ENCODE measurements around the gene CEP162. TPM values are rescaled to one million over a fixed set of nuclear protein-coding genes. Genes with fewer than 3 reads are reported as not detected.

CEP162 gene
- total RNA-seq, 1 experiment from 2014 or later, result 7.9 TPM

- DNase-seq (ENCODE audit: low spot score) (no peak), ATAC-seq (no peak)
- Mint-ChIP-seq H3K27me3 (ENCODE audit: low read depth) (no peaks in the 10 kb centered on the region), H3K9me3 (no peaks in the 10 kb centered on the region), H3K4me3 (no peak overlapping the region), H3K4me1 (peaks cover 10% of the 10 kb centered on the region), H3K36me3 (no peaks in the 10 kb centered on the region), H3K27ac (no peak overlapping the region)
- CTCF ChIA-PET, result no interaction called here
- no peak for TF ChIP-seq TEAD1 (CRISPR knock-in tag; IDR thresholded peaks at IDR 0.05)
- TF ChIP-seq, protein P1, sequence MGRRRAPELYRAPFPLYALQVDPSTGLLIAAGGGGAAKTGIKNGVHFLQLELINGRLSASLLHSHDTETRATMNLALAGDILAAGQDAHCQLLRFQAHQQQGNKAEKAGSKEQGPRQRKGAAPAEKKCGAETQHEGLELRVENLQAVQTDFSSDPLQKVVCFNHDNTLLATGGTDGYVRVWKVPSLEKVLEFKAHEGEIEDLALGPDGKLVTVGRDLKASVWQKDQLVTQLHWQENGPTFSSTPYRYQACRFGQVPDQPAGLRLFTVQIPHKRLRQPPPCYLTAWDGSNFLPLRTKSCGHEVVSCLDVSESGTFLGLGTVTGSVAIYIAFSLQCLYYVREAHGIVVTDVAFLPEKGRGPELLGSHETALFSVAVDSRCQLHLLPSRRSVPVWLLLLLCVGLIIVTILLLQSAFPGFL (CRISPR knock-in tag; IDR thresholded peaks at IDR 0.05; ENCODE audit: borderline replicate concordance), result no peak
- POLR2A ChIA-PET, result no interaction called here
Measured at GRCh38 chr6:84255641-84256040, 28.2 kb upstream of the CEP162 start.

- Mint-ChIP-seq H3K9me3 (no peaks in the 10 kb centered on the region), H3K4me3 (no peak overlapping the region), H3K27ac (no peak overlapping the region), H3K36me3 (no peaks in the 10 kb centered on the region), H3K4me1 (peaks cover 3% of the 10 kb centered on the region), H3K27me3 (ENCODE audit: low read depth) (no peaks in the 10 kb centered on the region)
- ChIA-PET CTCF (no interaction called here), POLR2A (no interaction called here)
- DNase-seq (ENCODE audit: low spot score), result no peak
- TF ChIP-seq KAT7 (CRISPR knock-in tag; IDR thresholded peaks at IDR 0.05; ENCODE audit: borderline replicate concordance) (no peak), ZNF396 (CRISPR knock-in tag; IDR thresholded peaks at IDR 0.05; ENCODE audit: borderline replicate concordance) (no peak), SP1 (CRISPR knock-in tag; conservative IDR thresholded peaks at IDR 0.05) (no peak), ZNF317 (CRISPR knock-in tag; IDR thresholded peaks at IDR 0.05; ENCODE audit: borderline replicate concordance, low read depth) (no peak), TP53 (CRISPR knock-in tag; IDR thresholded peaks at IDR 0.05) (no peak), RORB (CRISPR knock-in tag; IDR thresholded peaks at IDR 0.05) (no peak), ATF6 (CRISPR knock-in tag; IDR thresholded peaks at IDR 0.05) (no peak), GTF2I (CRISPR knock-in tag; conservative IDR thresholded peaks at IDR 0.05) (no peak), AFF4 (CRISPR knock-in tag; IDR thresholded peaks at IDR 0.05; ENCODE audit: borderline replicate concordance) (no peak), SOX15 (CRISPR knock-in tag; IDR thresholded peaks at IDR 0.05) (no peak), OVOL2 (CRISPR knock-in tag; IDR thresholded peaks at IDR 0.05; ENCODE audit: borderline replicate concordance) (no peak), HMGA2 (CRISPR knock-in tag; IDR thresholded peaks at IDR 0.05) (no peak), ZNF232 (CRISPR knock-in tag; IDR thresholded peaks at IDR 0.05) (no peak), MXD4 (CRISPR knock-in tag; IDR thresholded peaks at IDR 0.05; ENCODE audit: borderline replicate concordance) (no peak), ETV6 (CRISPR knock-in tag; IDR thresholded peaks at IDR 0.05) (no peak)
- TF ChIP-seq, protein P2, sequence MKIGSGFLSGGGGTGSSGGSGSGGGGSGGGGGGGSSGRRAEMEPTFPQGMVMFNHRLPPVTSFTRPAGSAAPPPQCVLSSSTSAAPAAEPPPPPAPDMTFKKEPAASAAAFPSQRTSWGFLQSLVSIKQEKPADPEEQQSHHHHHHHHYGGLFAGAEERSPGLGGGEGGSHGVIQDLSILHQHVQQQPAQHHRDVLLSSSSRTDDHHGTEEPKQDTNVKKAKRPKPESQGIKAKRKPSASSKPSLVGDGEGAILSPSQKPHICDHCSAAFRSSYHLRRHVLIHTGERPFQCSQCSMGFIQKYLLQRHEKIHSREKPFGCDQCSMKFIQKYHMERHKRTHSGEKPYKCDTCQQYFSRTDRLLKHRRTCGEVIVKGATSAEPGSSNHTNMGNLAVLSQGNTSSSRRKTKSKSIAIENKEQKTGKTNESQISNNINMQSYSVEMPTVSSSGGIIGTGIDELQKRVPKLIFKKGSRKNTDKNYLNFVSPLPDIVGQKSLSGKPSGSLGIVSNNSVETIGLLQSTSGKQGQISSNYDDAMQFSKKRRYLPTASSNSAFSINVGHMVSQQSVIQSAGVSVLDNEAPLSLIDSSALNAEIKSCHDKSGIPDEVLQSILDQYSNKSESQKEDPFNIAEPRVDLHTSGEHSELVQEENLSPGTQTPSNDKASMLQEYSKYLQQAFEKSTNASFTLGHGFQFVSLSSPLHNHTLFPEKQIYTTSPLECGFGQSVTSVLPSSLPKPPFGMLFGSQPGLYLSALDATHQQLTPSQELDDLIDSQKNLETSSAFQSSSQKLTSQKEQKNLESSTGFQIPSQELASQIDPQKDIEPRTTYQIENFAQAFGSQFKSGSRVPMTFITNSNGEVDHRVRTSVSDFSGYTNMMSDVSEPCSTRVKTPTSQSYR (CRISPR knock-in tag; IDR thresholded peaks at IDR 0.05), result no peak
- TF ChIP-seq, protein P3, sequence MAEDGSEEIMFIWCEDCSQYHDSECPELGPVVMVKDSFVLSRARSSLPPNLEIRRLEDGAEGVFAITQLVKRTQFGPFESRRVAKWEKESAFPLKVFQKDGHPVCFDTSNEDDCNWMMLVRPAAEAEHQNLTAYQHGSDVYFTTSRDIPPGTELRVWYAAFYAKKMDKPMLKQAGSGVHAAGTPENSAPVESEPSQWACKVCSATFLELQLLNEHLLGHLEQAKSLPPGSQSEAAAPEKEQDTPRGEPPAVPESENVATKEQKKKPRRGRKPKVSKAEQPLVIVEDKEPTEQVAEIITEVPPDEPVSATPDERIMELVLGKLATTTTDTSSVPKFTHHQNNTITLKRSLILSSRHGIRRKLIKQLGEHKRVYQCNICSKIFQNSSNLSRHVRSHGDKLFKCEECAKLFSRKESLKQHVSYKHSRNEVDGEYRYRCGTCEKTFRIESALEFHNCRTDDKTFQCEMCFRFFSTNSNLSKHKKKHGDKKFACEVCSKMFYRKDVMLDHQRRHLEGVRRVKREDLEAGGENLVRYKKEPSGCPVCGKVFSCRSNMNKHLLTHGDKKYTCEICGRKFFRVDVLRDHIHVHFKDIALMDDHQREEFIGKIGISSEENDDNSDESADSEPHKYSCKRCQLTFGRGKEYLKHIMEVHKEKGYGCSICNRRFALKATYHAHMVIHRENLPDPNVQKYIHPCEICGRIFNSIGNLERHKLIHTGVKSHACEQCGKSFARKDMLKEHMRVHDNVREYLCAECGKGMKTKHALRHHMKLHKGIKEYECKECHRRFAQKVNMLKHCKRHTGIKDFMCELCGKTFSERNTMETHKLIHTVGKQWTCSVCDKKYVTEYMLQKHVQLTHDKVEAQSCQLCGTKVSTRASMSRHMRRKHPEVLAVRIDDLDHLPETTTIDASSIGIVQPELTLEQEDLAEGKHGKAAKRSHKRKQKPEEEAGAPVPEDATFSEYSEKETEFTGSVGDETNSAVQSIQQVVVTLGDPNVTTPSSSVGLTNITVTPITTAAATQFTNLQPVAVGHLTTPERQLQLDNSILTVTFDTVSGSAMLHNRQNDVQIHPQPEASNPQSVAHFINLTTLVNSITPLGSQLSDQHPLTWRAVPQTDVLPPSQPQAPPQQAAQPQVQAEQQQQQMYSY (CRISPR knock-in tag; IDR thresholded peaks at IDR 0.05), result no peak
- TF ChIP-seq, protein P4, sequence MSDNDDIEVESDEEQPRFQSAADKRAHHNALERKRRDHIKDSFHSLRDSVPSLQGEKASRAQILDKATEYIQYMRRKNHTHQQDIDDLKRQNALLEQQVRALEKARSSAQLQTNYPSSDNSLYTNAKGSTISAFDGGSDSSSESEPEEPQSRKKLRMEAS (CRISPR knock-in tag; IDR thresholded peaks at IDR 0.05), result no peak
- no peak for ATAC-seq
Measured at GRCh38 chr6:84253380-84253779, 25.9 kb upstream of the CEP162 start.

Measured in WTC11 (cell line).